Activated T-helper 1 cell treated with Interleukin-2 at 50 U/mL for 16 hours (primary cell): ENCODE data around the gene STK32B.

Experiments used
- DNase-seq: peaks from one replicate; pipeline ENCODE4 v3.0.0-alpha.2; 2020; ENCODE audit warnings: low read depth

Gene STK32B

DNA sequence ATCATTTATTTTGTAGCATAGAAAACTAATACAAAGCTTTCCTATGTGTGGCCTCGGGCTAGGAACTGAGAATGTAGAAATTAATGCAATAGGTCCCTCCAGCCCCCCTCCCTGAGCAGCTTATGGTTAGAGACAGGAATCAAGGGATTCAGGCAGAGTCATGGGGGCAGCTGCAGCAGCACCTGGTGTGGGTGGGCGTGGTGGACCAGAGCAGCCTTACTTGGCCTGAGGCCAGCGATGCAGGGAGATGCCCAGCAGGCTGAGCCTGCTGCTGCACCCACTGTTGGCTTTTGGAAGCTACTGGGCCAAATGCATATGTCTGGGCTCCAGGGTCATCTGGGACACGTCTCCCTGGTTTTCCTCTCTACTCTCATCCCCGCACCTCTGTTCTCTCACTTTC, 74.0 kb downstream of the STK32B start:
- DNase-seq, result no peak

DNA sequence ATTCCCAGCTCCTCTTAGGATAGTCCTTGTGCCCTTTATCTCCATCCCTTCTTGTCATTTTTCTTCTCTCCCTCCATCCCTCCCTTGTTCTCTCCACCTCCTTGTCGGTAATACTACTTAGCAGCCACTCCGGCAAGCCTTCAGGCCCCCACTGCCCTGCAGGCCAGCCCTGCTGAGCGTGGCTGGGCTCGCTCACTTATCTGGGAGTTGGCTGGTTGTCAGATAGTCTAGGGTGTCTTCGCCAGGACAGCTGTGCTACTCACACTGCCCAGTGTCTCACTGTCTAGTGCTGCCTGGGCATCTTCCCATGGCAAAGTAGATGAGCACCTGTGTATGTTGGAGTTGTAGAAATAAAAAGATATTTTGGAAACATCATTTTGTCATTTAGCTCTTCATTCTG, 75.0 kb downstream of the STK32B start:
- no peak for DNase-seq

DNA sequence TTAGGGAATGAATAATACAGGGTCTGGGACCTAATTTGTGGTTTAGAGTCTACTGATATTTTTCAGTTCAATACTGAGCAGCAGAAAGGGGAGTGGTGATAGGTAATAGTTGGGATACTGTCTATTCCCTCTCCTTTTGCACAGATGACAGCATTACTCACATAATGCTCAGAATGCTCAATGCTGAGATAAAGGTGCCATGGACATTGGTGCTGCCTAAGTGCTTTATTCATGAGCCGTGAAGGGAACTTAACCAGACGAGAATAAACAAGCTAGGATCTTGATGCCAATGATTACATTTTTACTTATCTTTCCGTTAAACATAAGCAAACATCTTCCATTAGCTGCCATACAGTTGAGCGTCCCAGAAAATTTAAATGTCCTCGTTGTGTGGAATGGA, 75.6 kb downstream of the STK32B start:
- no peak for DNase-seq

DNA sequence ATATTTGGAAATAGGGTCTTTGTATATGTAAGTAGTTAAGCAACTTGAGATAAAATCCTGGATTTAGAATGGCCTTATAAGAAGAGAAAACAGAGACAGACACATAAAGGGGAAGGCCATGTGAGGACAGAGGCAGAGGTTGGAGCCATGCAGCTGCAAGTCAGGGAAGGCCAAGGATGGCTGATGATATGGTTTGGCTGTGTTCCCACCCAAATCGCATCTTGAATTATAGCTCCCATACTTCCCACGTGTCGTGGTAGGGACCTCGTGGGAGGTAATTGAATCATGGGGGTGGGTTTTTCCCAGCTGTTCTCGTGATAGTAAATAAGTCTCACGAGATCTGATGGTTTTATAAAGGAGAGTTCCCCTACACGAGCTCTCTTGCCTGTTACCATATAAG, 76.3 kb downstream of the STK32B start:
- no peak for DNase-seq

DNA sequence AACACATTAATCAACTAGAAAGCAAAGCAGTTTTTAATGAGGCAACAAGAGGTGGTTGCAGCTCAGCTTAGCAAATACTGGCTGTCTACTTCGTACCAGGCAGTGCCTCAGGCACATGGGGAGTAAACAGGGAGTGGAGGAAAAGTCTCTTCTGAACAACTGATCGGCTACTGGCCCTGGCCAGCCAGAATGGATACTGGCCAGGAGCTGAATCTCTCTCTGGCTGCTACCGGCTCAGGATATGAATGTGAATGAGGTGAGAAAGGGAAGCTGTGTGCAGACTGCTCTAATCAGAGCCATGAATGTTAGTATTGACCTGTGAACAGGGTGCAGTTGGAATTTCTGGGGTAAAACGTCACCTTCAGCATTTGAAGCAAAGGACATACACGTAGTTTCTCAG, 77.3 kb downstream of the STK32B start:
- no peak for DNase-seq

DNA sequence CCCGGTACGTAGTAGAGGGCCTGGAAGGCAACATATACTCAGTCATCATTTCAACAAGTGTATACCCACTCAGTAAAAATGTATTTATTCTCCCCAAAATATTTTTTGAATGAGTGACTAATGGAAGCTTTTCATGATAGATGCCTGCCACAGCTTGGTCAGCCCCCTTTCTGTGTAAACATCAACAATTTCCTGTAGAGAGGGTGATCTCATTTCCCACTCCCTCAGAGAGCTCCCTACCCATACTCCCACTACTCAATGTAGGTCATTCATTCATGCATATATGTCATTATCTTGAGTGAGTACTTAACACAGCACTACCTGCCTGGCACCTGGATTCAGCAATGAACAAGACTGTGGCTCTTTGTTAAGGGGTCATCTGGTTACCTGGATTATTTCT, 81.9 kb downstream of the STK32B start:
- no peak for DNase-seq

DNA sequence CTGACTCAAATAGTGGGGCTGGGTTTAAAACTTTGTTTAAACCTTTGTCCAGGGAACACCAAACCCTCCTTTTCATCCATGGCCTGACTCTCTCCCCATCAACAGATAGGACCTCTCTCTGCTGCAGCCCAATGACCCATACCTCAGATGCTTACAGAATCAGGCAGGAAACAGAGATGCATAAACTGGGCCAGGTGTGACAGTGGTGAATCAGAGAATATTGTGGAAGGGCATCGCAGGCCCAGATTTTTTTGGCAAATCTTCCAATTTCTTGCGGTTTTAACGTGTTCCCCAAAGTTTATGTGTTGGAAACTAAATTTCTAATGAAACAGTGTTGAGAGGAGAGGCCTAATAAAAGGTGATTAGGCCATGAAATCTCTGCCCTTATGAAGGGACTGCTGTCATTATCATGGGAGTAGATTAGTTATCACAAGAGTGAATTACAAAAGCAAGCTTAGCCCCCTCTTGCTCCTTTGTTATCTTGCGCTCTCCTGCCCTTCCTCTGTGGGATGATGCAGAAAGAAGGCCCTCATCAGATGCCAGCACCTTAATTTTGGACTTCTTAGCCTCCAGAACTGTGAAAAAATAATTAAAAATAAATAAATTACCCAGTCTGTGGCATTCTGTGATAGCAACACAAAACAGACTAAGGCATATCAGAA, 82.8 kb downstream of the STK32B start:
- no peak for DNase-seq

DNA sequence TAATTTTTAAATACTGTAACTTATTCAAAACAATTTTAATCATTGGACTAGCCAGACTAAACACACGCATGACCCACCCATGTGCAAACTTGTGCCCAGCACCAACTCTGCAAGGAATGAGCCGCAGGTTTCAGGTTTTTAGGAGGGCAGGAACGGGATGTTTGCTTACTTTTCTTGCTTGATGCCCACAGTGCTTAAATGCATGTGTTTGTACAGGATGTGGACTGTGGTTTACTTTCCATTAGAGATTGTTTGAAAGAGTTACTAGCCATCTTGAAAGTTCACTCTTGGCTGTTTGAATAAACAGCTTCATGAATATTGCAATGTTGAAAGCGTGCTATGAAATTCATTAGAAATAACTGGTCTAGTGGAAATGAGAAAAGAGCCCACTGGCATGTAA, 83.3 kb downstream of the STK32B start:
- DNase-seq, result no peak

DNA sequence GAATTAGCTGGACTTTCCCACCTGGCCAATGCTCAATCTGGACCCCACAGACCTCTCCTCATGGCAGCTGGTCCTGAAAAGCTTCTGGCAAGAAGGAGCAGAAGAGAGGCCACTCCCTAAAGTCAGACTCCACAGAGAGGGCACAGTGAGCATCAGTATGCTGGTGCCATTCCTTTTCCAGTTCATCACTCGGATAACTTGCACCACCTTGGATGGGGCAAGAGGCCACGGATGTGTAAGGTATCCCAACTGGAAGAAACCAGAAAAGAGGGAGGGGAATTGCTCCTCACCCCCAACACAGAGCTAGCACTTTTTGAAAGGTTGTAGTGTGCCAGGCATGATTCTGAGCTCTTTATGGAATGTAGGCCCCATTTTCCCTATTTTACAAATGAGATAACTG, 85.9 kb downstream of the STK32B start:
- DNase-seq, result no peak

DNA sequence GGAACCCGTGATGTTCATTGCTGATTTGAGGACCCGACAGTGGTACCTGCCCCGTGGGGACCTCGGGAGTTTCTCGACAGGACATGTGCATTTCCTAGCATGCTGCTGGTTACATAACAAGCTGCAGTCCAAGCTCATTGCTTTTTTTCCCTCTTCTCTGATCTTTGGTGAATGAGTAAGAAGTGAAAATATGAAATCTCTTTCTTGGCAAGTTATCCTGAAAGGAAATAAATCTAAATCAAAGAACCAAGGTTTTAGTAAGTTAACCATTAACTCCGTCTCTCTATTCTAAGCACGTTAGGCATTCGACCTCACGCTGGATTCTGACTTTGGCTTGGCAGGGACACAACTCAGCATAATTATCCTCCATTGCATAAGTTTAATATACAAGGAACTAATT, 86.6 kb downstream of the STK32B start:
- no peak for DNase-seq

DNA sequence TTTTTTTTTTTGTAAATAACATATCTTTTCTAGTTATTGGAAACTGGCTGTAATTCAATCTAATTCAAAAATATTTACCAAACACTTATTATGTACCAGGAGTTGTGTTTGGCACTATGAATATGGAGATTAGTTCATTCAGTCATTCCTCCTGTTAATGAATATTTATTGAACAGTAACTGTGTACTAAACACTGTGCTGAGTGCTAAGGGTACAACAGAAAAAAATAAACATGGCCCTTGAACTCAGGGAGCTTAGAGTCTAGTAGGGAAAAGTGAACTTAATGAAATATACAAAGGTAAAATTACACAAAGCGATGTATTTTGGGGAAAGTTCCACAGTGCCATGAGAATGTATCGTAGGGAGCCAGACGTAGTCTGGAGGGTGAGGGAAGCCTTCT, 87.1 kb downstream of the STK32B start:
- no peak for DNase-seq

DNA sequence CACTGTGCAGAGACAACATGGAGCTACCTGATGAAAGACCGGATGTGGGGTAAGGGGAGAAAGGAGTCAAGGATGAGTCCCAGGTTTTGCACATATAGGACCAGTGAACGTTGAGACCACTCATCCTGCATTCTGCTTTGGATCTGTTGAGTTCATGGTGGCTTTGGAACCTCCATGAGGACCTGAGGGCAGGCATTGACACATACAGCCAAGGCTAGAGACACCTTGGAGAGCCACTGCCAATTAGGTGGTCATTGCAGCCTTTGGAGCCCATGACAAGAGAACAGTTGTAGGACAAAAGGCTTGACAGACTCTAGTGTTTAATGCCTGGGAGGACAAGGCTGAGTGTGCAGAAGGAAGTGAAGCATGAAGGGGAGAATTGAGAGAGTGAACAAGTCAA, 87.9 kb downstream of the STK32B start:
- DNase-seq, result no peak

DNA sequence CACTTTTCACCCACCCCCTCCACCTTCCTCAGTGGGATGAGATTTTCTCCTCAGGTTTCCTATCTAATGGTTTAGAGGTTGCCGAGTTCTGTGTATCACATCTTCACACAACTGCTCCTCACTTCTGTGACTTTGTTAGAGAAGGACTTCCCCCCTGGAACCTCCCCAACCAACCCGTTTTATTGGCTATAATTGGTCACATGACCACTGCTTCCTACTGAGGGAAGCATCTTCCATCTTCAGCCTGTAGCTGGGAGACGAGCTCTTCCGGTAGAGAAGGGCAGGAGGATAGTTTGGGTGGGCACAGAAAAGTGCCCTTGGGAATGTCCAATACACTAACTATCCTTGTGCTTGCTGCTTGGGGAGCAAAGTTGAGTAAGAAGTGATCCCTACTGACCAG, 90.5 kb downstream of the STK32B start:
- DNase-seq, result no peak

DNA sequence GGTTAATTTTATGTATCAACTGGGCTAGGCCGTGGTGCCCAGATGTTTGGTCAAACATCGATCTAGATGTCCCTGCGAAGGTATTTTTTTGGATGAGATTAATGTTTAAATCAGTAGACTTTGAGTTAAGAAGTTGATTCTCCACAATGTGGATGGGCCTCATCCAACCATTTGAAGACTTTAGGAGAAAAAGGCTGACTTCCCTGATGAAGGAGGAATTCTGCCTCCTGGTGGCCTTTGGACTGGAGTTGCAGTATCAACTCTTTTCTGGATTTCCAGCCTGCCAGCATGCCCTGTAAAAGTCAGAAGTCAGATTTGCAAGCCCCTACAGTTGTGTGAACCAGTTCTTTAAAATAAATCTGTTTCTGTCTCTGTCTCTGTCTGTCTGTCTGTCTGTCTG, 91.4 kb downstream of the STK32B start:
- no peak for DNase-seq

DNA sequence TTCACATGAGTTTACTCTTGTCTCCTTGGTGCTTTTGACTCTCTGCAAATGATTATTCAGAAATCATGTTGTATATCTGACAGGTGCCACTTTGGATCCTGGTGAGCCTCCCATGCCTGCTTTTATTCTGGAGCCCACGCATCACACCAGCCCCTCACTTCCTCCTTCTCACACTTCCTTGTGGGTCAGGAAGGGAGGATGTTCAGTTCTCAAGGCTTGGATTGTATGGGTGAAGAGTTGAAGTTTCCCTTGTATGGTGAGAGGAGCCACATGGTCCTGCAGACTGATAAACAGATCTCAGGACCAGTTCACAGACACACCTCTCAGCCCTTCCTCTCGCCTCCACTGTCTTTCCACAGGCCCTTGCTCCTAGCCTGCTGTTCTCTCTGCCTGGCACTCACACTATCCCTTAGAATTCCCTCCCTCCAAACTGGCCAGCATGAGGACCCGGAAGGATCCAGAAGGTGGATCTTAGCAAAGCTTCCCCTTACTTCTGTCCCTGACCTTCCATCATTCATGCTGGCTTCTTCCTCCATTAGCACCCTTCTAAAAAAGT, 92.1 kb downstream of the STK32B start:
- DNase-seq, result no peak

DNA sequence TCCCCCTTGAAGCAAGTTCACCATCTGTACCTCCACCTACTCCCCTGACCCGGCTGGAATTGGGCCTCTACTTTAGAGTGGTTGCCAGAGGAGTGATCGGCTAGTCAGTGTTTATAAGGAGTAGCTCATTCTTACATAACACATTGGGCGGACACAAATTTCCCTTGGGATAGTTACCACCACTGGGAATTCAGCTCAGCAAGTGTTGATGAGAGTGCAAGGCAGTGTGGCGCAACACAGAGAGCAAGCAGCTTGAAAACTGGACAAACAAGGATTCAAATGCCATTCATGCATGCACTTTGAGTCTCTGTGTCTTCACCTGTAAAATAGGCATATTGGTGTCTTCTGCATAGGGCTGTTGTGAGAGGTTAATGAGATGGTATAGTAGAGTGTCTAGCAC, 92.7 kb downstream of the STK32B start:
- DNase-seq, result no peak

DNA sequence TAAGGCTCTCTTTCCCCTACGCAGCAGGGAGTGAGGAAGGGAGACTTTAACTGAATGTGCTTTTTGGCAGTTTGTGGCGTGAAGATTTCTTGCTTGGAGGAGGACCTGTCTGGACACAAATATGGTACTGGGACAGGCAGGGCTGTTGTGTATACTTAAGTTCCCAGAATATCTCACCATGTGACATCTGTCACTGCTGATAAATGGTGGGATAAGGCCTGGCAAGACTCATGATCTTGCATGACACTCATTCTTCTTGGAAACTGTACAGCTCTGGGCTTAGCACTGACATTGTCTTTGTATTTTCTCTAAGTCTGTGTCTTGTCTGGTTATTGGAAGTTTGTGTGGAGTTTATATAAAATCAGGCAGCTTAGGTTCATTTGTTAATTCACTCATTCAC, 93.1 kb downstream of the STK32B start:
- DNase-seq, result no peak

DNA sequence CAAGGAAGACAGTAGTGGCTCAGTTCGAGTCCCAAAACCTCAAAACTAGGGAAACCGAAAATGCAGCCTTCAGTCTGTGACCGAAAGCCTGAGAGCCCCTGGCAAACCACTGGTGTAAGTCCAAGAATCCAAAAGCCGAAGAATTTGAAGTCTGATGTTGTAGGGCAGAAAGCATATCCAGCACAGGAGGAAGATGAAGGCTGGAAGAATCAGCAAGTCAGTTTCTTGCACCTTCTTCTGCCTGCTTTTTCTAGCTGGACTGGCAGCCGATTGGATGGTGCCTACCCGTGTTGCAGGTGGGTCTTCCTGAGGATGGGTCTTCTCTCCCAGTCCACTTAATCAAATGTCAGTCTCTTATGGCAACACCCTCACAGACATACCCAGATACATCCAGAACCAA, 95.0 kb downstream of the STK32B start:
- DNase-seq, result no peak

DNA sequence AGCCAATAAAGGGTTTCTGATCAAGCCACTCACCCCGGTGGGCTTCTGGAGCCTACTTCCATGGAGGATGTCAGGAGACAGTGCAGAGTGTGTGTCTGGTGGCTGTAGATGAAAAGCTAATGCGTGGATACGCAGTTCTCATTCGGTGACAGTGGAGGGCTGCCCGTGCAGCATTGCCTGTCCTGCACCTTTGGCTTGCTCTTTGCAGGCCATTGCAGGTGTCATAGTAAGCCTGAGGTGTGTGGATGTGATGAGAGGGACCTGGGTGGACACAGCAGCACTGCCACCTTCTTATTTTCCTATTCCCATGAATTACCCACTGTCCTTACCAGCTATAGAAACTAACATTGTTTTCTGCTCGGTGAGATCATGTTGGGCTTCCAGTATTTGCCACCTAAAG, 101.2 kb downstream of the STK32B start:
- DNase-seq, result no peak

DNA sequence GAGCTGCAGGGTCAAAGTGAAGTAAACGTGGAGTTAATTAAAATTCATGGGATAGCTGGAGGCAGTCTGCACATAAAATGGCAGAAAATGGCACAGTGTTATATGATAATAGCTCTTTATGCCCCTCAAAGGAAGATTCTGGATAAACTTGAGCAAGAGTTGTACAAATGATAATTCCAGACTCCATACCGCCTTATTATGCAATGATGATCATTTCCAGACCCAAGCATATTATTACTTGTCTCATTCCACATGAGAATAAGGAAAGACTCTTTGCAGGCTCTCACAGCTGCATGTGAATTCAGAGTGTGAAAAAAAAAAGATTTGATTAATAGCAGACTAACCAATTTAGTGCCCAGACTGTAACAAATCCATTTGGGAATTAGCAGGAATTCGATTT, 105.4 kb downstream of the STK32B start:
- DNase-seq, result no peak

DNA sequence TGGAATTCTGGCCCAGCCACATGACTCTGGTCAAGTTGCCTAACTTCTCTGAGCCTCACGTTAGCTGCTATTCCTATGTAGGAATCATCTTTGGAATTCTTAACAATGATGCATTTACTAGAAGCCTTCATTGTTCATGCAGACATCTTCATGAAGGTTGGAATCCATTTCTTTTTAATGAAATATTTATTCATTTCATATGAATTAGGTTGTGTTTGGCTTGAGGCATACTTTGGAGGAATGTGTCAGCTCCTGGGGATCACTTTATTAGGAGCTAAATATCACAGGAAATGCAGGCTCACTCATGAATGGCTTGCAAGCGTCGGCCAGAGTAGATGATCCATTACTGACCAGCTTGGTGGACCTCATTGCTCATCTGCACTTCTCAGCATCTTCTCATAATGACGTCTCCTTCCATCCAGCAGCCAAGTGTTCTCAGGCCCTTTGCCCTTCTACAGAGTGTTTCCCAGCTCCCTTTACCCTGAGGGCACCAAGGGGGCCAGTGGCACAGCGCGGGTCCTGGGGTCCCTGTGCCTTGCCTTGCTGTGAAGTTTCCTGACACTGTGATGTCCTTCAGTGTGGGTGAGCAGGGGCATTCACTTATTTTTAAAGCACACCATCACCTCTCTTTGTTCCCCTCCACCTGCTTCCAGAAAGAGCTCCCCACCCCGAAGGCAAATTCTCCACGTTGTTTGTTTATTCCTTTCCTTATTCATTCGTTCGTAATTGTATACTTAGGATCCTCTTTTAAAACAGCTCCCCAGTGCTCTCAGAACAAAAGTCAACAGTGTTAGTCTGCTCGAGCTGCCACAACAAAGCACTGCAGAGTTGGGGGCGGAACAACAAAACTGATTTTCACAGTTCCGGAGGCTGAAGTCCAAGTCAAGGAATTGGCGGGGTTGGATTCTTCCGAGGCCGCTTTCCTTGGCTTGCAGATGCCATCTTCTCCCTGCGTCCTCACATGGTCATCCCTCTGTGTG, 106.8 kb downstream of the STK32B start:
- DNase-seq, result no peak

DNA sequence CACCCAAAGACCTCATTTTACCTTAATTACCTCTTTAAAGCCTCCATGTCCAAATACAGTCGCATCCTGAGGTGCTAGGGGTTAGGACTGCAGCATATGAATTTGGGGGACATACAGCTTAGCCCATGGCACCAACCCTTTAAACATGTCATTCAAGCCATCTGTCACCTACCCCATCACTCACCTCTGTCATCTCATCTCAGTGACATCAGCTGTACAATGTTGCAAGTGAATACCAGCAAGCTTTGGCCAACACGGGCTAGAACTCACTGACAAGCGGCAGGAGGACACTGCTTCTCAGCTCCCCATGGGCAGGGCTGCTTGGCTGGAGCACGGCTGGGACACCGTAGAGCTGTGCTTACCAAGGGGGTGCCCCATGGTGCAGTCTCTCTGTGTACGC, 107.5 kb downstream of the STK32B start:
- DNase-seq, result no peak

DNA sequence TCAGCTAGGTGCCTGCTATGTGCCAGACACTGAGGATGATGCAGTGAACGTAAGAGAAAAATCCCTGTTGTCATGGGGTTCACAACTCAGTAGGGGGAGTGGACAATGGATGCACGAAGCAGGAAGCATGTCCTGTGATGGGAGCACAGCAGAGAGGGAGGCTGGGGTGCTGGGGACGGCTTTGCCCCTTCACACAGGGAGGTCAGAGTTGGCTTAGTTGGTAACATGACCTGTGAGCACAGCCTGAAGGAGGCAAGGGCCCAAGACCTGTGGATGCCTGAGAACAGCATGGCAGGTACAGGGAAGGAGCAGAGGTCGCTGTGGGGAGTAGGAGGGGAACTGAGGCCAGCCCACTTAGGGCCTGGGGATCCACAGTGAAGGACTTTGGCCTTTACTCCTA, 109.4 kb downstream of the STK32B start:
- no peak for DNase-seq
